ENCODE results near the gene KCNJ16.

KCNJ16 gene

DNA sequence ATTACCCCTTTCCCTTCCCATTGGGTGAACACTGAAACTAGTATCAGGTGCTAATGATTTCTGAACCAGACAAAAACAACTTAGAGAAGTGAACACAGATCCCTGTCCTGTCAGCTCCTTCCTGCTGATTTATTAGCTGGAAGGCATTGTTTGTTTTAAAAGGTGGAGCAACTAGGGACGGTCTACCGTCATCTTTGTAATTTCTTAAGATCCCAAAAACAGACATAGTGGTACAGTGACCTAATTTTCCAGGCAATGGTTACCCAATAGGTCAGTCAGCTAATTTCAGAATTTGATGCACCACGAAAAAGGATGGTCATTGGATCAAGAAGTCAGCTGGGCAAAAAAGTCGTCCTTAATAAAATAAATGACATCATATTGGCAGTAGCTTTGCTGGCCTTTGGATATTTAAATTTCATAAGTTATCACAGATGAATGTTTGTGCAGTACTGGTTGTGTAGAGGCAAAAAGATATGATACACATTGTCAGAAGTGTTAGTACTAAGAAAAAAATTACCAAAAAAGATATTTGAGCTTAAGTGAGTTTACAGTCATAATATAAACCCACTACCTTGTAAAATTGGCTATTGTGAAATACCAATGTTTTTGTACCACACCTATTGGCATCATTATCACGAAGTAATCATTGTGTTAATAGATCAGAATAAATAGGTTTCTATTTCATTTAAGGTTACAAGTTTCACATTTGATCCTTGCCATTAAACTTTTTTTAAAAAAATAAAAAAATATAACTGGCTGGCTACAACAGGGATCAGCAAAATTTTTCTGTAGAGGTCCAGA, 27.2 kb upstream of the KCNJ16 start:
- H3K4me1 ChIP-seq (ENCODE audit: control insufficient read depth in 2 of 2, insufficient read depth in 1 of 2, low read depth in 1 of 2, low read length in 2 of 2), result no peaks in the 10 kb centered on the region
- H3K79me1 ChIP-seq (ENCODE audit: low read depth, low read length), result no peaks in the 10 kb centered on the region
- H3K9me3 ChIP-seq (replicated peaks in 1 of 2; ENCODE audit: control insufficient read depth in 2 of 2, insufficient read depth in 1 of 2, low read depth in 1 of 2, low read length in 2 of 2), result no peaks in the 10 kb centered on the region
- no peak overlapping the region for H3K18ac ChIP-seq (ENCODE audit: low read length)
- WGBS, 2 donors (ENCODE audit: extremely low coverage in 2 of 2, insufficient read length in 2 of 2, insufficient replicate concordance in 1 of 2), result no CpG with 5 or more reads among the region's 5 CpGs
- H3K27me3 ChIP-seq (ENCODE audit: control insufficient read depth in 3 of 3, insufficient read depth in 3 of 3, low read depth in 1 of 3, low read length in 3 of 3), result no peaks in the 10 kb centered on the region
- H2AK5ac ChIP-seq (ENCODE audit: low read depth, low read length), result no peak overlapping the region
- H3K23ac ChIP-seq (ENCODE audit: low read depth, low read length, poor library complexity), result no peak overlapping the region
- H4K91ac ChIP-seq (ENCODE audit: low read depth, low read length, poor library complexity), result no peak overlapping the region
- no peak for DNase-seq (ENCODE audit: low spot score)
- no peak overlapping the region for H2BK15ac ChIP-seq (ENCODE audit: low read length)
- H3K27ac ChIP-seq (replicated peaks; ENCODE audit: low read length), result no peak overlapping the region
- no peak overlapping the region for H3K9ac ChIP-seq (ENCODE audit: low read depth, low read length, poor library complexity)
- H3K4me2 ChIP-seq (ENCODE audit: insufficient read depth, low read length, poor library complexity, severe bottlenecking), result no peak overlapping the region
- H2BK12ac ChIP-seq (ENCODE audit: low read length), result no peak overlapping the region
- no peak overlapping the region for H3K4me3 ChIP-seq (ENCODE audit: low read length in 2 of 2)
- no peak overlapping the region for H3K14ac ChIP-seq (ENCODE audit: low read length)
- H3K4ac ChIP-seq (ENCODE audit: low read length), result no peak overlapping the region
- no peak overlapping the region for H2AFZ ChIP-seq (ENCODE audit: low read length)
- H3K36me3 ChIP-seq (replicated peaks in 1 of 2; ENCODE audit: control insufficient read depth in 2 of 2, insufficient read depth in 2 of 2, low read length in 2 of 2), result no peaks in the 10 kb centered on the region
- no peak overlapping the region for H2BK5ac ChIP-seq (ENCODE audit: low read length)
- no peak overlapping the region for H2BK120ac ChIP-seq (ENCODE audit: low read depth, low read length)
- H4K8ac ChIP-seq (ENCODE audit: low read depth, low read length), result no peak overlapping the region

DNA sequence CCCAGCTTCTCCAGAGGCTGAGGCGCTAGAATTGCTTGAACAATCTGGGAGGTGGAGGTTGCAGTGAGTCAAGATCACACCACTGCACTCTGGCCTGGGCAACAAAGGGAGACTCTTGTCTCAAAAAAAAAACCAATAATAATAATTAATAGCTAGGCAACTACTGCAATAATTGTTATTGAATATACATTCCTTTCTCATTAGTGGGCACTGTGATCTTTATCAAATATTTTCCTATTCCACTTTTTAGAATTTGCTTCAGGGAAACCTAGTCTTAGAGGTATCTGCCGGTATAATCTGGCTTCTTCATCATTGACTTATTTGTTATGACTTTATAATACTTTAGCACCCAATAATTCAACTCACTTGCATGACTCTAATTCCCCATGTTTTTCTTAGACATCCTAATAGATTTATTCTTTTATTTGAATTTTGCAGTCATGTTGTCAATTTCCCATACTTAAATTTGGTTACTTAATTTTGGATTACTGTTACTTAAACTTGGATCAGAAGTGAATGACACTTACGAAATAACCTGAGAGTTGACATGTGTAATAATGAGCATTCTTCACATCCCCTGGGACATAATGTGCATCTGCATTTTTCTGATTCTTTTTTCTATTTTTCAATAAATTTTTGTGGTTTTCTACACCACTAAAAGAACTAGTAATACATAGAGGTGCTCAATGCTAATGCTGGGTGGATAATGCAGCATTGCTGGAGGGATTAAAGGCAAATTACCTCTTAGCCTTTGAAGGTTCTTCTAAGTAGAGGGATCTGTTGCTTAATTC, 25.0 kb upstream of the KCNJ16 start:
- H2BK12ac ChIP-seq (ENCODE audit: low read length), result no peak overlapping the region
- H2AK5ac ChIP-seq (ENCODE audit: low read depth, low read length), result no peak overlapping the region
- H3K4ac ChIP-seq (ENCODE audit: low read length), result no peak overlapping the region
- H2BK5ac ChIP-seq (ENCODE audit: low read length), result no peak overlapping the region
- no peaks in the 10 kb centered on the region for H3K79me1 ChIP-seq (ENCODE audit: low read depth, low read length)
- no peak overlapping the region for H2BK120ac ChIP-seq (ENCODE audit: low read depth, low read length)
- no peak overlapping the region for H2AFZ ChIP-seq (ENCODE audit: low read length)
- H3K18ac ChIP-seq (ENCODE audit: low read length), result no peak overlapping the region
- DNase-seq (ENCODE audit: low spot score), result no peak
- no peaks in the 10 kb centered on the region for H3K36me3 ChIP-seq (replicated peaks in 1 of 2; ENCODE audit: control insufficient read depth in 2 of 2, insufficient read depth in 2 of 2, low read length in 2 of 2)
- no peak overlapping the region for H3K14ac ChIP-seq (ENCODE audit: low read length)
- no CpG with 5 or more reads among the region's 3 CpGs for WGBS, 2 donors (ENCODE audit: extremely low coverage in 2 of 2, insufficient read length in 2 of 2, insufficient replicate concordance in 1 of 2)
- H4K8ac ChIP-seq (ENCODE audit: low read depth, low read length), result no peak overlapping the region
- no peak overlapping the region for H3K23ac ChIP-seq (ENCODE audit: low read depth, low read length, poor library complexity)
- H3K27me3 ChIP-seq (ENCODE audit: control insufficient read depth in 3 of 3, insufficient read depth in 3 of 3, low read depth in 1 of 3, low read length in 3 of 3), result no peaks in the 10 kb centered on the region
- no peak overlapping the region for H3K27ac ChIP-seq (replicated peaks; ENCODE audit: low read length)
- no peak overlapping the region for H3K9ac ChIP-seq (ENCODE audit: low read depth, low read length, poor library complexity)
- no peaks in the 10 kb centered on the region for H3K9me3 ChIP-seq (replicated peaks in 1 of 2; ENCODE audit: control insufficient read depth in 2 of 2, insufficient read depth in 1 of 2, low read depth in 1 of 2, low read length in 2 of 2)
- H3K4me3 ChIP-seq (ENCODE audit: low read length in 2 of 2), result no peak overlapping the region
- H3K4me2 ChIP-seq (ENCODE audit: insufficient read depth, low read length, poor library complexity, severe bottlenecking), result no peak overlapping the region
- no peak overlapping the region for H2BK15ac ChIP-seq (ENCODE audit: low read length)
- H3K4me1 ChIP-seq (ENCODE audit: control insufficient read depth in 2 of 2, insufficient read depth in 1 of 2, low read depth in 1 of 2, low read length in 2 of 2), result no peaks in the 10 kb centered on the region
- no peak overlapping the region for H4K91ac ChIP-seq (ENCODE audit: low read depth, low read length, poor library complexity)

DNA sequence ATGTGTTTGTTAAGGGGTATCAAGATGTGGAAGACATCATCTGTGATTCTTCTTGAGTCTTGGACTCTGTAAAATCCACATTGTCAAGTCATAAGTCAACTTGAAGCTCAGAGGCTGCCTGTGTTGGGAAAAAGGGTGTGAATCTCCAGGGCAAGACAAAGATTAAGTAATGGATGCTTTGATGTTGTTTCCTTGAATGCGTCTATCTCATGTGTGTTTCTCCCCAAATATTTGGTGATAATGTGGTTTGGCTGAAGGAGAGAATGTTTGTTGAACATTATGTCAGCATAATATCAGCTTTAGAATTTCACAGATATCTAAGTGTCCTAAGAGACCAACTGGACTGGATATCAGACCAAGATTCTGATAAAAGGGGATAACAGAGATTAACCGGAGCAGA, 24.1 kb upstream of the KCNJ16 start:
- Histone ChIP-seq H2BK12ac (ENCODE audit: low read length) (no peak overlapping the region), H3K9ac (ENCODE audit: low read depth, low read length, poor library complexity) (no peak overlapping the region), H4K91ac (ENCODE audit: low read depth, low read length, poor library complexity) (no peak overlapping the region), H3K79me1 (ENCODE audit: low read depth, low read length) (no peaks in the 10 kb centered on the region), H3K23ac (ENCODE audit: low read depth, low read length, poor library complexity) (no peak overlapping the region), H3K18ac (ENCODE audit: low read length) (no peak overlapping the region), H2BK120ac (ENCODE audit: low read depth, low read length) (no peak overlapping the region), H2BK5ac (ENCODE audit: low read length) (no peak overlapping the region), H2BK15ac (ENCODE audit: low read length) (no peak overlapping the region), H2AFZ (ENCODE audit: low read length) (no peak overlapping the region), H2AK5ac (ENCODE audit: low read depth, low read length) (no peak overlapping the region), H3K4me1 (ENCODE audit: control insufficient read depth in 2 of 2, insufficient read depth in 1 of 2, low read depth in 1 of 2, low read length in 2 of 2) (no peaks in the 10 kb centered on the region), H4K8ac (ENCODE audit: low read depth, low read length) (no peak overlapping the region), H3K9me3 (replicated peaks in 1 of 2; ENCODE audit: control insufficient read depth in 2 of 2, insufficient read depth in 1 of 2, low read depth in 1 of 2, low read length in 2 of 2) (no peaks in the 10 kb centered on the region), H3K4me3 (ENCODE audit: low read length in 2 of 2) (no peak overlapping the region), H3K4me2 (ENCODE audit: insufficient read depth, low read length, poor library complexity, severe bottlenecking) (no peak overlapping the region), H3K27ac (replicated peaks; ENCODE audit: low read length) (no peak overlapping the region), H3K36me3 (replicated peaks in 1 of 2; ENCODE audit: control insufficient read depth in 2 of 2, insufficient read depth in 2 of 2, low read length in 2 of 2) (no peaks in the 10 kb centered on the region), H3K4ac (ENCODE audit: low read length) (no peak overlapping the region), H3K14ac (ENCODE audit: low read length) (no peak overlapping the region), H3K27me3 (ENCODE audit: control insufficient read depth in 3 of 3, insufficient read depth in 3 of 3, low read depth in 1 of 3, low read length in 3 of 3) (no peaks in the 10 kb centered on the region)
- DNase-seq (ENCODE audit: low spot score), result no peak
- WGBS, 2 donors (ENCODE audit: extremely low coverage in 2 of 2, insufficient read length in 2 of 2, insufficient replicate concordance in 1 of 2), result no CpG with 5 or more reads among the region's 2 CpGs
